Skeletal muscle satellite cell (primary cell): Measurements from ENCODE around the gene HPSE2.
"Not testable (repeated sequence)": the region's sequence is repeated elsewhere in the genome, so short reads cannot be mapped to it uniquely, and the experiment has no call there.

Source experiments
- H3K27me3 ChIP-seq: 2 replicates; pipeline ENCODE4 v1.7.0; 2013; ENCODE audit warnings: low read length; ENCODE audit not compliant: control insufficient read depth, insufficient read depth
- H3K36me3 ChIP-seq: 2 replicates; pipeline ENCODE4 v1.7.0; 2013; ENCODE audit warnings: mild to moderate bottlenecking, control low read depth, low read length; ENCODE audit not compliant: insufficient read depth
- H3K4me1 ChIP-seq: 2 replicates; pipeline ENCODE4 v1.7.0; 2013; ENCODE audit warnings: low read length; ENCODE audit not compliant: control insufficient read depth, insufficient read depth
- H3K4me2 ChIP-seq: 2 replicates; pipeline ENCODE4 v1.7.0; 2013; ENCODE audit warnings: mild to moderate bottlenecking, low read length
- H3K4me3 ChIP-seq: 2 replicates; pipeline ENCODE4 v1.7.0; 2013; ENCODE audit warnings: low read length
- H3K9ac ChIP-seq: 2 replicates; pipeline ENCODE4 v1.7.0; 2013; ENCODE audit warnings: mild to moderate bottlenecking, low read depth, low read length, moderate library complexity
- H3K9me3 ChIP-seq: replicated peaks from 2 replicates; pipeline ENCODE4 v1.7.0; 2013; ENCODE audit warnings: mild to moderate bottlenecking, control low read depth, low read length

The HPSE2 gene

DNA sequence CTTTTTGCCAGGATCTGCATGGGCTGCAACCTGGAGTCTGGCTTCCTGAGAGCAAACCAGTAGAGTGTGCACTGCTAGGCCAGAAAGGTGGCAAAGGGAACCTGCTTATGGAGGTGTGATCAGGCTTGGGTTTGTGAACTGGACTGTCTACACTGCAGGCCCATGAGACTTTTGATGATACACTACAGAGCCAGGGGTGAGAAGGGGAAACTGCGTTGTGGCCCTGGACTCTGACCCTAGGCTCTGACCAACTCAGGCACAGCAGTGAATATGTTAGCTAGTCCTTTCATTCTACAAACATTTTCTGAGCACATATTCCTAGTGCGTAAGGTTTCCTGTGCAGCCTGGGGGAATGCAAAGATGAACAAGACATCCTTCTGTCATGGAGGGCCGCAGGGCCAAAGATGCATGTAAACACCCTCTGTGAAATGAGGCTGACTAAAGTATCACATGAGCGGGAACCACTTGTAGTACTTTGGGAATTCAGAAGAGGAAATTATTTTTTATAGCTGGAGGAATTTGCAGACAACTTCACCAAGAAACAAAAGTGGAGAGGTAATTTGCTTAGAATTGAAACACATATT is 725.1 kb downstream of the HPSE2 start:
- Histone ChIP-seq H3K36me3 (no peaks in the 10 kb centered on the region), H3K9ac (no peak overlapping the region), H3K4me2 (no peak overlapping the region), H3K27me3 (peaks cover 3% of the 10 kb centered on the region), H3K9me3 (no peaks in the 10 kb centered on the region), H3K4me3 (no peak overlapping the region), H3K4me1 (no peaks in the 10 kb centered on the region)

- Histone ChIP-seq H3K9ac (no peak overlapping the region), H3K4me3 (no peak overlapping the region), H3K9me3 (no peaks in the 10 kb centered on the region), H3K27me3 (peaks cover 6% of the 10 kb centered on the region), H3K4me2 (no peak overlapping the region), H3K36me3 (no peaks in the 10 kb centered on the region), H3K4me1 (no peaks in the 10 kb centered on the region)
Observed at GRCh38 chr10:98509745-98510144, 725.9 kb downstream of the HPSE2 start.

- not testable (repeated sequence) for H3K4me3 ChIP-seq, H3K4me2 ChIP-seq, H3K4me1 ChIP-seq, H3K9ac ChIP-seq, H3K9me3 ChIP-seq, H3K36me3 ChIP-seq, H3K27me3 ChIP-seq
Observed at GRCh38 chr10:98502535-98502934, 733.1 kb downstream of the HPSE2 start.

DNA sequence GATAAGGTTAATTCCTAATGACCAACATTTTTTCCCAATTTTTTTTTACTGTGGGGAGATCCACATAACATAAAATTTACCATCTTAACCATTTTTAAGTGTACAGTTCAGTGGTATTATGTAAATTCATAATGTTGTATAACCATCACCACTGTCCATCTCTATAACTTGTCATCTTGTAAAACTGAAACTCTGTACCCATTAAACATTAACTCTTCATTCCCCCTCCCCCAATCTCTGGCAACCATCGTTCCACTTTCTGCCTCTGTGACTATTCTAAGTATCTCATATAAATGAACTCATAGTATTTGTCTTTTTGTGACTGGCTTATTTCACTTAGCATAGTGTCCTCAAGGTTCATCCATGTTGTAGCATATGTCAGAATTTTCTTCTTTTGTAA is 742.9 kb downstream of the HPSE2 start:
- H3K4me2 ChIP-seq: no peak overlapping the region
- H3K27me3 ChIP-seq: no peaks in the 10 kb centered on the region
- H3K9ac ChIP-seq: no peak overlapping the region
- no peaks in the 10 kb centered on the region for H3K4me1 ChIP-seq
- H3K4me3 ChIP-seq: no peak overlapping the region
- H3K36me3 ChIP-seq: no peaks in the 10 kb centered on the region
- H3K9me3 ChIP-seq: no peaks in the 10 kb centered on the region

DNA sequence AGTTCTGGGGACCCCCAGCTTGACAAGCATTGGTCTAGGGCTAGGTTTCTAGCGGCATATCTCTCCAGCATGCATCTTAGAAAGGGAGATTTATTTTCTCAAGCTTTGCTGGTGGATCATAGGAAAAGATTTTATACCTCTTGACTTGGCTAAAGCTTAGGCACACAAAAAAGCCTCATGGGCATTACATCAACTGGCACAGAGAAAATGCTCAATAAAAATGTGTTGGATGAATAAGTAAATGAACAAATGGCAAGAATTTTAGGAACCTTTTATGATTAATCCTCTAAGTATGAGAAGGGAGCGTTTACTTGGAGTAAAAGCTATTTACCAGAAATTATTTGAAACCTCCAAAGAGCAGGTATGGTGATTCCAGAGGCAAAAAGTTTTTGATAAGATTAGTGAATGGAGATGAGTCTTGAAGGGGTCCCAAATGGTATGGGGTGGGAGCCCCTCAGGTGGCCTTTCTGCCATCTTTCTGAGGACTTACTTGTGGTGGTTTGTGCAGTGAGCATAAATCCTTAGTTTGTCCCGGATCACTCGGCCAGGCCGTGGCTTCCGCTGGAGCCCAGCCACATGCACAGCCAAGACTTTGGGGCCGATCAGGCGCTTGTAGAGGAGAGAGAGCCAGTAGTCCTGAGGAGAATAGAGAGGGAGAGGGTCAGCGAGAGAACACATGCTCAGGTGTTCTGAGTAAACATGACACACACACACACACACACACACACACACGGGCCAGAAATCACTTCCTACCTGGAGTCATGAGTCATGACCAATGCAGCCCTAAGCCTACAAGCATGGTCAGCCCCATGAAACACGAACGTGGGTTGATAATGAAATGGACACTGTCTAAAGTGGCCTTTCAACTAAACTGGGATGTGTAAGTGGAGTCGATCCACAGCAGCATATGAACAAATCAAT is 745.8 kb downstream of the HPSE2 start:
- no peaks in the 10 kb centered on the region for H3K4me1 ChIP-seq
- H3K4me2 ChIP-seq: no peak overlapping the region

GRCh38 chr10:98488669-98489430 is 746.8 kb downstream of the HPSE2 start:
- H3K4me2 ChIP-seq: no peak overlapping the region
- H3K9ac ChIP-seq: no peak overlapping the region
- H3K36me3 ChIP-seq: no peaks in the 10 kb centered on the region
- no peaks in the 10 kb centered on the region for H3K4me1 ChIP-seq
- H3K4me3 ChIP-seq: no peak overlapping the region
- H3K27me3 ChIP-seq: no peaks in the 10 kb centered on the region
- H3K9me3 ChIP-seq: no peaks in the 10 kb centered on the region

More for the DNA sequence above, 745.8 kb downstream of the HPSE2 start:
- H3K36me3 ChIP-seq: no peaks in the 10 kb centered on the region
- H3K27me3 ChIP-seq: no peaks in the 10 kb centered on the region
- no peak overlapping the region for H3K9ac ChIP-seq
- no peaks in the 10 kb centered on the region for H3K9me3 ChIP-seq
- H3K4me3 ChIP-seq: no peak overlapping the region

DNA sequence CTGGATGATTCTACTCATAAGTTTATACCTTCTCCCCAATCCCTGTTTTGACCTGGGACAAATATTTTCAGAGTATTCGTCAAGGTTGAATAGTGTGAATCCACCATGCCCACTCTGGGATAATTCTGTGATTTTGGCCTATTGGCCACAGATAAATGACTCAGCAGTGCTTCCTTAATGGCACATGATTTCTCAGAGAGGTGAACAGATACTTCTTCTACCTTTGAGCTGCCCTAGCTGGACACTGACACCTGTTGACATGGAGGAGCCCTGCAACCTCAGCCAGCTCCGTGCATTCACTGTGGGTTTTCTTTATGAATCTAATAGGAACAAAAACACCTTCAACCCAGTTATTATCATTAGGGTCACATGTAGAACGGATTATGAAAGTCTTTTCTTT is 748.0 kb downstream of the HPSE2 start:
- H3K4me3 ChIP-seq: no peak overlapping the region
- H3K36me3 ChIP-seq: no peaks in the 10 kb centered on the region
- no peak overlapping the region for H3K4me2 ChIP-seq
- no peaks in the 10 kb centered on the region for H3K4me1 ChIP-seq
- H3K27me3 ChIP-seq: no peaks in the 10 kb centered on the region
- no peaks in the 10 kb centered on the region for H3K9me3 ChIP-seq
- H3K9ac ChIP-seq: no peak overlapping the region

- no peak overlapping the region for H3K9ac ChIP-seq
- H3K4me1 ChIP-seq: no peaks in the 10 kb centered on the region
- no peak overlapping the region for H3K4me2 ChIP-seq
- no peak overlapping the region for H3K4me3 ChIP-seq
- H3K9me3 ChIP-seq: no peaks in the 10 kb centered on the region
- H3K27me3 ChIP-seq: no peaks in the 10 kb centered on the region
- no peaks in the 10 kb centered on the region for H3K36me3 ChIP-seq
Observed at GRCh38 chr10:98486421-98486820, 749.2 kb downstream of the HPSE2 start.

DNA sequence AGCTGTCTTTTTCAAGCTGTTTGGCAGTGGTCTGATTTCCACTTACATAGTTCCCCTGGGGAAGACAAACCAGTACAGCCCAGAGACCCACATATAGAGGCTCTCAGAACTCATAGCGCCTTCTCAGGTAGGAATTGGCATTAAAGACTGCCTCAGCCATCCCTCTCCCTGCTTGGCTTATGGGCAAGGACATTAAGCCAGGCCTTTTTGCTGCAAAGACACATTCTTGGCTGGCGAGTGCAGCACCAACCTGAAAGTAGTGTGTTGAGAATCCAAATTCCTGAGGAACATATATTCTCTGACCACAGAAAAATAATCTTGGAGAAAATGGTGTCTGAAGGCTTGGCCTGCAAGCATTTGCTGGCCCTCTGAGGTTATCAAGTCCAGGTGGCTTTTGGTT is 749.7 kb downstream of the HPSE2 start:
- no peaks in the 10 kb centered on the region for H3K9me3 ChIP-seq
- H3K4me3 ChIP-seq: no peak overlapping the region
- no peak overlapping the region for H3K4me2 ChIP-seq
- no peak overlapping the region for H3K9ac ChIP-seq
- no peaks in the 10 kb centered on the region for H3K4me1 ChIP-seq
- no peaks in the 10 kb centered on the region for H3K27me3 ChIP-seq
- no peaks in the 10 kb centered on the region for H3K36me3 ChIP-seq

GRCh38 chr10:98483658-98484057 is 752.0 kb downstream of the HPSE2 start:
- Histone ChIP-seq H3K4me2 (no peak overlapping the region), H3K9me3 (no peaks in the 10 kb centered on the region), H3K4me3 (no peak overlapping the region), H3K36me3 (no peaks in the 10 kb centered on the region), H3K9ac (no peak overlapping the region), H3K4me1 (no peaks in the 10 kb centered on the region), H3K27me3 (peaks cover 5% of the 10 kb centered on the region)

DNA sequence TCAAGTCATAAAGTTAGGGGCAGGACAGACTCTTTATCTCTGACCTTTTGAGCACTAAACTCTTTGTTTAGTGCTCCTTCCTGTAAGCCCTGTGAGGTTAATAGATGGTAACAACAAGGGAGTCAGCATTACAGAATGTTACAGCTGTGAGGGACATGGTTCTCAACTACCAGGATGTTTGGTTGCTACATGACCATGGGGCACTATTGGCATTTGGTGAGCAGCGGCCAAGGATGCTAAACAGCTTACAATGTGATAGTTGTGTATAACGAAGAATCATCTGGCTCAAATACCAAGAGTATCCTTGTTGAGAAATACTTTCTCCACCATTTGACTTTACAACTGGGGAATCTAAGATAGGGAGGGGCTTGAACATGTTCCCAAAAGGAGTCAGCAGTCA is 753.6 kb downstream of the HPSE2 start:
- Histone ChIP-seq H3K4me3 (no peak overlapping the region), H3K36me3 (no peaks in the 10 kb centered on the region), H3K4me1 (no peaks in the 10 kb centered on the region), H3K27me3 (peaks cover 8% of the 10 kb centered on the region), H3K9me3 (no peaks in the 10 kb centered on the region), H3K9ac (no peak overlapping the region), H3K4me2 (no peak overlapping the region)
